ENCODE data around the gene HAUS6.
"Not testable (repeated sequence)": the region's sequence is repeated elsewhere in the genome, so short reads cannot be mapped to it uniquely, and the experiment has no call there.

HAUS6 gene, protein sequence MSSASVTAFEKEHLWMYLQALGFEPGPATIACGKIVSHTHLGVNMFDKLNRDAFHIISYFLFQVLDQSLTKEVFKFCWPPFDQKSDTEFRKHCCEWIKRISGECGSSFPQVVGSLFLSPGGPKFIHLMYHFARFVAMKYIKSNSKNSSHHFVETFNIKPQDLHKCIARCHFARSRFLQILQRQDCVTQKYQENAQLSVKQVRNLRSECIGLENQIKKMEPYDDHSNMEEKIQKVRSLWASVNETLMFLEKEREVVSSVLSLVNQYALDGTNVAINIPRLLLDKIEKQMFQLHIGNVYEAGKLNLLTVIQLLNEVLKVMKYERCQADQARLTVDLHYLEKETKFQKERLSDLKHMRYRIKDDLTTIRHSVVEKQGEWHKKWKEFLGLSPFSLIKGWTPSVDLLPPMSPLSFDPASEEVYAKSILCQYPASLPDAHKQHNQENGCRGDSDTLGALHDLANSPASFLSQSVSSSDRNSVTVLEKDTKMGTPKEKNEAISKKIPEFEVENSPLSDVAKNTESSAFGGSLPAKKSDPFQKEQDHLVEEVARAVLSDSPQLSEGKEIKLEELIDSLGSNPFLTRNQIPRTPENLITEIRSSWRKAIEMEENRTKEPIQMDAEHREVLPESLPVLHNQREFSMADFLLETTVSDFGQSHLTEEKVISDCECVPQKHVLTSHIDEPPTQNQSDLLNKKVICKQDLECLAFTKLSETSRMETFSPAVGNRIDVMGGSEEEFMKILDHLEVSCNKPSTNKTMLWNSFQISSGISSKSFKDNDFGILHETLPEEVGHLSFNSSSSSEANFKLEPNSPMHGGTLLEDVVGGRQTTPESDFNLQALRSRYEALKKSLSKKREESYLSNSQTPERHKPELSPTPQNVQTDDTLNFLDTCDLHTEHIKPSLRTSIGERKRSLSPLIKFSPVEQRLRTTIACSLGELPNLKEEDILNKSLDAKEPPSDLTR

DNA sequence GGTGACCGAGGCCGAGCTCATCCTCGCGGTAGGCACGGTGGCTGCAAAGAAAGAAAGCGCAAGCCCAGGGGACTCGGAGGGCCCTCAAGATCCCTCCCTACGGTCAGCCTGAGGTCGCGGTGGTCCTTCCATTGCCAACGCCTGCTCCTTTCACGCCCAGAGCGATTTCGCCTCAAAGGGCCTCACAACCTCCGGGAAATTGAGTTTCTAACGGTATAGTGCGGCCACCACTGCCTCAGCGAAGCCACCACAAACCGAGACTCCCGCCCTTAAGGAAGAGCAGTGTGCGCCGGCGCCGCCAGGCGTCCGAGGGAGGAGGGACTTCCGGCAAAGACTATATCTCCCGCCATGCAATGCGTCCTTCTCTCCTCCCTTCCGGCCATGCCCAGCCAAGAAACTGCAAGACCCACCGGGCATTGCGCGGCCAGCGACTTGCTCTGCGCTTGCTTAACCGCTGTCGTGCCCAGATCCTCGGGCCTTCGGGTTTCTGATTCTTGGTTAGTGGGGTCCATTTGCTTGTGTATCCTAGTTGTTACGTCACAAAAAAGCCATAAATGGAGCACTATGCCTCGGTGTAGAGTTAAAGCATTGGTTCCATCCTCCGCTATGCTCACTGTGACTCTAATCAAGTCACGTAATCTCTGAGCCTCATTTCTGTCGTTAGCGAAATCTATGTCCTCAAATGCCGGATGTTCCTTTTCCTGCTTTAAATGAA, at the start of gene HAUS6:
TSS of gene HAUS6 (minus strand) at position 274 of the 715 bp plus-strand sequence. CDS start at position 21, 253 bp downstream.
- peak; percentile 97 for DNase-seq

DNA sequence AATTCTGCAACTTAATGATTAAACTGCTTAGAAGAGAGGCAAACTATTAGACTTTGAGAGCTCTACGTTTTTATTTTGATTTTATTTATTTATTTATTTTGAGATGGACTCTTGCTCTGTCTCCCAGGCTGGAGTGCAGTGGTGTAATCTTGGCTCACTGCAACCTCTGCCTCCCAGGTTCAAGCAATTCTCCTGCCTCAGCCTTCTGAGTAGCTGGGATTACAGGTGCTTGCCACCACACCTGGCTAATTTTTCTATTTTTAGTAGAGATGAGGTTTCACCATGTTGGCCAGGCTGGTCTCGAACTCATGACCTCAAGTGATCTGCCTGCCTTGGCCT, 49.4 kb upstream of the HAUS6 start:
- DNase-seq, result not testable (repeated sequence)

DNA sequence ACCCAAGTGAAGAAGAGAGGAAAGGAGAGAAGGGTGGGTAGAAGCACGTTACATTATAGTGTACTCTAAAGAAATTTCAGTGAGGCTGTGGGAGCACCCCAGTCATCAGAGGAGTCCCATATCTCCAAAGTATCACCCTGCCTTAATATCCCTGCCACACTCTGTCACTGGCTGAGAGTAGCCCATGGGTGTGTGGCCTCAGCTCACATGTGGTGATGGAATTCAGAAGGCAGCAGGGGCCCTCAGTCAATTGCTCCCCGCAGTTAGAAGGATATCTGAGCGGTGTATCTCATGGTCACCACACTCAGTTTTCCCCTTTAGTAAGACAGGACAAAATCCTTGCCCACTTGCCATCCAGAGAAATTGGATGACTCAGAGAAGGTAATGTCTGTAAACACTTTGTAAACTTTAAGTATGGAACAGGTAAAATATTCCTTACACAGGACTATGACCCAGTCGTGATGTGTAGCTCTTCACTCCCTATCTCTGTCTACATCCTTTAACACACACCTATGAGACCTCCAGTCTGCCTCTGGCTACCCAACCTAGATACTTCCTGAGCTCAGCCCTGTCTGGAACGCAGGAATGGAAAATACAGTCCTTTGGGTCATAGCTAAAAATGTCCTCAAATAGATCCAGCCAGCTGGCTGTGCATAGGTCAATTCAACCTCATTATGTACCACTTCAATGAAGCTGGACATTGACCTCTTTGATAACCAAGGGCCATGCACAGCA, 48.9 kb upstream of the HAUS6 start:
- DNase-seq, result no peak

DNA sequence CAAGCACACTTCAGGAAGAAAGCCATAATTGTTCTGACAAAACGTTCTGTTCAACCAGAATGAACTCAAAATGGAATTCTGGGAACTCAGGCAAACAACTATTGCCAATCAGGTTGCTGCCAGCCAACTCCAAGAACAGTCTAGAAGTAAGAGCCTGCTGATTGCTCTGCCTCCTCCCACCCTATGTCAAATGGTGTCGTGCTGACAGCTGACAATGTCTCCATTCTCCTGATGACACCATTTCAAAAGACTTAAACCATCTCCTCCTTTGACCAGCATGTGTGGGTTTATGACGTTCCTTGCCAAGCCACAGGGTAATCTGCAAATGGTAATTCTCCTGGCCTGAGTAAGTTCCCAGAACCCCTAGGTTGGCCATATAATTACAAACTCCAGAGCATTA, 46.5 kb upstream of the HAUS6 start:
- DNase-seq, result no peak

DNA sequence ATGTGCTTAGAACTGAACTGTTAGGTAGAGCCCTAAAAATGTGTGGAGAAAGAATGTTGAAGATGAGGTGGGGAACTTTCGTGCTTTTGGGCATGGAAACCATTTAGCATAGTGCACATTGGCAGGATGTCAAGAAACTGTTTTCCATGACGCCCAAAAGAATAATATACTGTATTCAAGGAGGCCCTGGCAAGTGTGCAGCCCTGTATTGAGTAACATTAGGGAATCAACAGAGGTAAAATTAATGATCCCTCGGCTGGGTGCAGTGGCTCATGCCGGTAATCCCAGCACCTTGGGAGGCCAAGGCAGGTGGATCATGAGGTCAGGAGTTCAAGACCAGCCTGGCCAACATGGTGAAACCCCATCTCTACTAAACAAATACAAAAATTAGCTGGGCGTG, 45.5 kb upstream of the HAUS6 start:
- DNase-seq, result no peak

DNA sequence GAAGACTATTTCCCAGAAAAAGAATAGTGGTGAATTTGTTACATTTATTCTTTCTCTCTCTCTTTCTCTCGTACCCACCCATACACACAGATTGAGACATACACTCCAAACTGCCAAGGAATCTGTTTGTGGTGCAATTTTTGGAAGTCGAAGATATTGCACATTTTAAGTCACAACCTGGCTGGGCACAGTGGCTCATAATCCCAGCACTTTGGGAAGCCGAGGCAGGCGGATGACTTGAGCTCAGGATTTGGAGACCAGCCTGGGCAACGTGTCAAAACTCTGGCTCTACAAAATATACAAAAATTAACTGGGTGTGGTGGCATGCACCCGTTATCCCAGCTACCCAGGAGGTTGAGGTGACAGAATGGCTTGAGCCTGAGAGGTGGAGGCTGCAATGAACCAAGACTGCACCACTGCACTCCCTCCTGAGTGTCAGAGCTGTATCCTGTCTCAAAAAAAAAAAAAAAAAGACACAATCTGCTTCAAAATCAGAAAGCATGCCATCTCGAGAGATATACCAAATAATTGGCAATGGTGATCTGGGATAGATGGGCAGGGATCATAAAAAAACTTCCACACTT, 43.8 kb upstream of the HAUS6 start:
- no peak for DNase-seq

DNA sequence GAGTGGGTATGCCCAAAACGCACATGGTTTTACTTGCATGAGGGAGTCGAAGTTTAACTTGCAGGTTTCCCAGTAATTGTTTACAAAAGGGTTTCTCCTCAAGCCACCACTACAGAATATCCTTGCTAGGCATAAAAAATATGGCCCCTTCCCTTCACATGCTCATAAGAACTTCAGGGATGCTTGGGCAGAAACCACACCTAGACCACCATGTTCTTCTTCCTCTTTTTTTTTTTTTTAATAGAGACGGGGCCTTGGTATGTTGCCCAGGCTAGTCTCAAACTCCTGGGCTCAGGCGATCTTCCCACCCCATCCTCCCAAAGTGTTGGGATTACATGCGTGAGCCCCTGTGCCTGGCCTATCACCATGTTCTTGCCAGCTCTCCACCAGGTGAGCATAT, 43.2 kb upstream of the HAUS6 start:
- DNase-seq, result no peak

DNA sequence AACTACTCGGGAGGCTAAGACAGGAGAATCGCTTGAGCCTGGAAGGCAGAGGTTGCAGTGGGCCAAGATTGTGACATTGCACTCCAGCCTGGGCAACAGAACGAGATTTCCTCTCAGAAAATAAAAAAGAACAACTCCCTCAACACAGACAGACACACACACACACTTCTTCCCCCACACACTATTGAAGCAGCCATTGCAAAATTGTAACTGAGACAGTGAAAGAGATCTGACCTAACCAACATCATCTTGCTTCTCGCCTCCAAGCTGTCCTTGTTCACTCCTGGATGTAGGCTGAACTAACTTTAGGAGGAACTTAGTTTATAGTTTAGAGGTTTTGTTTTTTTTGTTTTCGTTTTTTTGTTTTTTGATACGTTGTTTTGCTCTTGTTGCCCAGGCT, 37.6 kb upstream of the HAUS6 start:
- no peak for DNase-seq

DNA sequence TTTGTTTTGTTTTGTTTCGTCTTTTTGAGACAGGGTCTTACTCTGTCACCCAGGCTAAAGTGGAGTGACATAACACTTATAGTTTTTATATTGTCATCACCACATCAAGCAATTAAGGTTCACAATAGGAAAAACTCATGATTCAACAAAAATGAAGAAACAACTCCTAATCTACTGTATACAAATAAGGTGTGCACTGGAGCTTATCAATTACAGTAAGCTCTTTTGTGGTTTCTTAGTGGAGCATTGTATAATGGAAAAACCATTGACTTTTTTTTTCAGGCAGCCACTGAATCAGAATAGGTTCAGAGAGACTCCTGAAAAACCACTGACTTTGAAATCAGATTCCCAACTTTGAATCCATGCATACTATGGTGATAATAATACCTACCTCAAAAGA, 35.4 kb upstream of the HAUS6 start:
- DNase-seq, result peak; percentile 76

DNA sequence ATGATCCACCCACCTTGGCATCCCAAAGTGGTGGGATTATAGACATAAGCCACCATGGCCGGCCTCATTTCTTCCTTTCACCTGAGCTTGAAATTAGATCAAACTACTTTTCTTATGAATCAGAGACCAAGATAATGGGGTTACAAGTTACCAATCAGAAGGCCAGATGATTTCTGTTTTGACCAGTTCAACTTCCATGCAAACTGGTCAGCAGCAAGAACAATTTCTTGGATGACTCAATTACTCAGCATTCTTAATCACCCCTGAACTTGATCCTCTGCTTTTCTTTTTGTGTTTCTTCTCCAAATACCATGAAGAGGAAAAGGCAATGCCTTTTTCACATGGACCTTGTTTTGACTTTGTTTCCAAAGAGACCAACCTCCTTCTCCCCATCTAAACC, 34.6 kb upstream of the HAUS6 start:
- DNase-seq, result no peak

DNA sequence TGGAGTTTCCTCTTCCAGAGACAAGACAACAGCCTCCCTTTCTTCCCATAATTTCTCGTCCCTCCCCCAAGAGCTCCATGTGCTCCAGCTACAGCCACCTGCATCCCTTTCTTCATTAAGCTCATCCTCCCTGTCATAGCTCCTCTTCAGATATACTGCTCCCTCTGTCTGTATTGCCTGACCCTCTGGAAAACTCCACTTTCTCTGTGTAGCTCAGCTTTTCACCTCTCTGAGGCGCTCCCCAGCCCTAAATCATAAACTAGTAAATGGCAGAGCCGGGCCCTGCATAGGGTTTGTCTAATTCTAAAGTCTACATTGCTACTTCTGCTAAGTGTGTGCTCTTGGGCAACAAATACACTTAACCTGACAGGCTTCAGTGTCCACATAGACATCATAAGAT, 33.4 kb upstream of the HAUS6 start:
- DNase-seq, result no peak

DNA sequence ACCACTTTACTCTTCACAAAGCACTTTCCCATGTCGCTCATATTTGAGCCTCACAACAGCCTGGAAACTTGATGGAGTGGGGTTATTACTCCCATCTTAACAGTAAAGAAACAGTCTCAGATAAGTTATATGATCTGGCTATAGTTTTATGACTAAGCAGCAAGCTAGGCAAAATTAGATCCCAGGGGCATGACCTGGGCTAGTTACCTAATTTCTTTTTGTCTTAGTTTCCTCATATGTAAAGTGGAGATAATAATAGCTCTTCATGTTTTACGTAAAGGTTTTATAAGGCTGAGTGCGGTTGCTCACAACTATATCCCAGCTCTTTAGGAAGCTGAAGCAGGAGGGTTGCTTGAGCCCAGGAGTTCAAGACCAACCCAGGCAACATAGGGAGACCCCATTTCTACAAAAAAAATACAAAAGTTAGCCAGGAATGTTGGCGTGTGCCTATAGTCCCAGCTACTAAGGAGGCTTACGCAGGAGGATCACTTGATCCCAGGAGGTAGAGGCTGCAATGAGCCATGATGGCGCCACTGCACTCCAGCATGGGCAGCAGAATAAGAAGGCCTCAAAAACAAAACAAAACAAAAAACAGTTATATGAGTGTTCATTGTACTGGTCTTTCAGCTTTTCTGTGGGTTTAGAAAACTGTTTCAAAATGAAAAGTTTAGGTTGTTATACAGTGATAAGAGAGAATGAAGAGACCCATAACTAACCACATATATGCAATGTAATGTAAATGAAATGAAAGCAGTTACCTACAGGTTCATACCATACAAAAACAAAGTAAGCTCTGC, 31.0 kb upstream of the HAUS6 start:
- no peak for DNase-seq

DNA sequence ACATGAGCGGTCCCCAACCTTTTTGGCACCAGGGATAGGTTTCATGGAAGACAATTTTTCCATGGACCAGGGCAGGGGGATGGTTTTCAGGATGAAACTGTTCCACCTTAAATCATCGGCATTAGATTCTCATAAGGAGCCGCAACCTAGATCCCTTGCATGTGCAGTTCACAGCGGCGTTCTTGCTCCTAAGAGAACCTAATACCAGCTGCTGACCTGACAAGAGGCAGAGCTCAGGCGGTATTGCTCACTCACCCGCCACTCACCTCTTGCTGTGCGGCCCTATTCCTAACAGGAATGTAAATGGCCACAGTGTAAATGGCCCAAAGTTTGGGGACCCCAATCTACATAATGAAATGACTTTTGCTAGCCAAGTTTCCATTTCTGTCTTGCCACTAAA, 27.7 kb upstream of the HAUS6 start:
- DNase-seq, result no peak

DNA sequence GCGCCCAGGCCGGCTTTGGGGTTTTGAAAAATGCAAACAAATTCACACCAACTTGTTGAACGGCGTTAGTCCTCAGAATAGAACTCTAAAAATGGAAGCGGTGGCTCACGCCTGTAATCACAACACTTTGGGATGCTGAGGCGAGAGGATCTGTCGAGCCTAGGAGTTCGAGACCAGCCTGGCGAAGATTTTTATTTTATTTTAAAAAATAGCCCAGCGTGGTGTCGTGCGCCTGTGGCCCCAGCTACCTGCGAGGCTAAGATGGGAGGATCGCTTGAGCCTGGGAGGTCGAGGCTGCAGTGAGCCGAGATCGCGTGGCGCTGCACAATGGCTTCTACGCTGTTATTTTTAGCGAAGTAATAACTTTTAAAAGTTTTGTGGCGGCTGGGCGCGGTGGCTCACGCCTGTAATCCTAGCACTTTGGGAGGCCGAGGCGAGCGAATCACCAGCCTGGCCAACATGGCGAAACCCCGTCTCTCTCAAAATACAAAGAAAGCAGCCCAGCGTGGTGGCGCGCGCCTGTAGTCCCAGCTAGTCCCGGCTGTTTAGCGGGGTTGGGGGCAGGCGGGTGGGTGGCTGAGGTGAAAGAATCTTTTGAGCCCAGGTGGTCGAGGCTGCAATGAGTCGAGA, 25.3 kb upstream of the HAUS6 start:
- no peak for DNase-seq

DNA sequence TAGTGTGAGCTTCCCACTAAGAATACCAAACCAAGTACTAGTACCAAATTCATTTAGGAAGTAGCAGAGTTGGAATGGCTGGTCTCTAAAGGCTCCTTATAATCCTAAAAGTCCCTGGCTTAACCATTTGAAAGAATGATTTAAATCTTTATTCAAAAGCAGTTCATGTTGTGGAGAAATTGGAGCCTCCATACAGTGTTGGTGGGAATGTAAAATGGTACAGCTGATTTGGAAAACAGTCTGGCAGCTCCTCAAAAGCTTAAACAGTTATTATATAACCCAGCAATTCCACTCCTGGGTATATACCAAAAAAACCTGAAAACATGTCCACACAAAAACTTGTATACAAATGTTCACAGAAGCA, 21.7 kb upstream of the HAUS6 start:
- DNase-seq, result no peak

DNA sequence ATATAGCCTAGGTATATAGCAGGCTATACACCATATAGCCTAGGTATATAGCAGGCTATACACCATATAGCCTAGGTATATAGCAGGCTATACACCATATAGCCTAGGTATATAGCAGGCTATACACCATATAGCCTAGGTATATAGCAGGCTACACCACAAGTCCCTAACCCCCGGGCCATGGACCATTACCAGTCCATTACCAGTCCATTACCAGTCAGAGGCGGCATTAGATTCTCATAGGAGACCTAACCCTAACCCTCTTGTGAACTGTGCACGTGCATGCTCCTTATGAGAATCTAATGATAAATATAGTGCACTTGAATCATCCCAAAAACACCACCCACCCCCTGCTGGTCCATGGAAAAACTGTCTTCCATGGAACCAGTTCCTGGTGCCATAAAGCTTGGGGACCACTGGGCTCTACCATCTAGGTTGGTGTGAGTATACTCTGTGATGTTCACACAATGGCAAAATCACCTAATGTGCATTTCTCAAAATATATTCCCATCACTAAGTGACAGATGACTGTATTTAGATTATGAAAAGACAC, 19.9 kb upstream of the HAUS6 start:
- no peak for DNase-seq

DNA sequence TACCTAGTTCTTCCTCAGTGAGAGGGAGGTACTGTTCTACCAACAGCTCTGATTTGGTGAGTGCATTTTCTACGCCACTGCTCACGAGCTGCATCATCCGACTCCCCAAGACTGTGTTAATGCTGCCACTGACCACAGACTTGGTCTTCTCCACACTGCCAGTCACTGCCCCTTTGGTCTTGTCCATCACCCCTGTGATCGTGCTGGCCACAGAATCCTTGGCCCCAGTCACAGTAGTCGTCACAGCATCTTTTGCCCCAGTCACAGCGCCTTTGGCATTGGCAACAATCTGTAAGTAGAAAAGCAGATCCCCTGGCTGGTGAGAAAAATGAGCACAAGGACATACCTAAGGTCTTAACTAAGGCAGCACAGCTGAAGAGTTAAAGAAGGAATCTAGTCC, 18.2 kb upstream of the HAUS6 start:
- DNase-seq, result no peak

DNA sequence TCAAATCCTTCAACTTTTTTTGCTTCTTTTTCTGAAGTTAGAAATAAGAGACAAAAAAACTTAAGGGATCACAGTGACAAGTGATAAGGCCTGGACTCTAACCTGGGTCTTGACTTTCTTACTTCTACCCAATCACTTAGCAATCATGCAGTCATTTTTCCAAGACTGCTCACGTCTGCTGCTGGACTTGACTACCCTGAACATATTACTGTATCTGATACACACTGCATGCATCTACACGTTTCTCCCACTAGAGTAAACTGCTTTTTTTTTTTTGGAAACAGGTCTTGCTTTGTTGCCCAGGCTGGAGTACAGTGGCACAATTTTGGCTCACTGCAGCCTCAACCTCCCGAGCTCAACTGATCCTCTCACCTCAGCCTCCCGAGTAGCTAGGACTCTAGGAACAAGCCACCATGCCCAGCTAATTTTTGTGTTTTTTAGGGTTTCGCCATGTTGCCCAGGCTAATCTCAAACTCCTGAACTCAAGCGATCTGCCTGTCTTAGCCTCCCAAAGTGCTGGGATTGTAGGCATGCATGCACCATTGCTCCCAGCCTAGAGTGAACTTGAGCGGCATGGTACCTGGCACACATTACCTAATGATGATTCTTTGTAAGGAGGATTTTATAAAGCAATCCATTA, 17.2 kb upstream of the HAUS6 start:
- DNase-seq, result no peak

DNA sequence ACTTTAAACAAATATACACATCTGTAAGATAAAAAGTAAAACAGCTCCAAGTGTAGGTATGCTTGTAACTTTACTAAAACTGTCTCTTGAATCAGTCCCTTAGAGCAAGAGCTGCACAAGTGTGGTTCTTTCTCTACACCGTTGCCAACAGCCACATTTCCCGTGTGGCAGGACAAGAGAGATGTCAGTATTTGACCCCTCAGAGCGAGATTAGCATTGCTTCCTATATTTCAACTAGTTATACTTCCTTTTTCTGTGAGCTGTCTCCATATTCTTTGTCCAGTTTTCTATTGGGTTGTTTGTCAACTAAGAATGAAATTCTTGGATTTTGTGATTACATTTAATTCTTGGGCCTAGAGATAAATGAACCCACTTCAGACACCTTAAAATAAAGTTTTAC, 16.5 kb upstream of the HAUS6 start:
- no peak for DNase-seq

DNA sequence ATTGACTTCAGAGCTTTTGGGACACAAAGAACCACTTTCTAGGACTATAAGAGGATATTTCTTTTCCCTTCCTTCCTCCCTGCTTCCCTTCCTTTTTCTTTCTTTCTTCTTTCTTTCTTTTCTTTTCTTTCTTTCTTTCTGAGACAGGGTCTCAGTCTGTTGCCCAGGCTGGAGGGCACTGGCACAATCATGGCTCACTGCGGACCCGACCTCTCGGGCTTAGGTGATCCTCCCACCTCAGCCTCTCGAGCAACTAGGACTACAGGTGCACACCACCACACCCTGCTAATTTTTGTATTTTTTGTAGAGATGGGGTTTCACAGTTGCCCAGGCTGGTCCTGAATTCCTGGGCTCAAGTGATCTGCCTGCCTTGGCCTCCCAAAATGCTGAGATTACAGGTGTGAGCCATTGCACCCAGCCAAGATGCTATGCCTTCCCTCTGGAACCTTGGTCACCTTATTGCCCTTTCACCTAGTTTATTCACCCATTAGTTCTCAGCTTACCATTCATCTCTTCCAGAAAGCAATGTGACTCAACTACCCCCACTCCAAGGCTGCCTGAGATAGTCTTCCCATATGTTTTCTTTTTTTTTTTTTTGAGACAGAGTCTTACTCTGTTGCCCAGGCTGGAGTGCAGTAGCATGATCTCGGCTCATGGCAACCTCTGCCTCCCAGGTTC, 14.5 kb upstream of the HAUS6 start:
- no peak for DNase-seq

All from DMS79 (cell line).